Measurements from ENCODE around the gene FOXK1. TPM values are rescaled to one million over a fixed set of nuclear protein-coding genes. Genes with fewer than 3 reads are reported as not detected.

Gene FOXK1
- total RNA-seq, 4 donors from 2014 or later: 28.0 to 59.9 (median 34.2) TPM

DNA sequence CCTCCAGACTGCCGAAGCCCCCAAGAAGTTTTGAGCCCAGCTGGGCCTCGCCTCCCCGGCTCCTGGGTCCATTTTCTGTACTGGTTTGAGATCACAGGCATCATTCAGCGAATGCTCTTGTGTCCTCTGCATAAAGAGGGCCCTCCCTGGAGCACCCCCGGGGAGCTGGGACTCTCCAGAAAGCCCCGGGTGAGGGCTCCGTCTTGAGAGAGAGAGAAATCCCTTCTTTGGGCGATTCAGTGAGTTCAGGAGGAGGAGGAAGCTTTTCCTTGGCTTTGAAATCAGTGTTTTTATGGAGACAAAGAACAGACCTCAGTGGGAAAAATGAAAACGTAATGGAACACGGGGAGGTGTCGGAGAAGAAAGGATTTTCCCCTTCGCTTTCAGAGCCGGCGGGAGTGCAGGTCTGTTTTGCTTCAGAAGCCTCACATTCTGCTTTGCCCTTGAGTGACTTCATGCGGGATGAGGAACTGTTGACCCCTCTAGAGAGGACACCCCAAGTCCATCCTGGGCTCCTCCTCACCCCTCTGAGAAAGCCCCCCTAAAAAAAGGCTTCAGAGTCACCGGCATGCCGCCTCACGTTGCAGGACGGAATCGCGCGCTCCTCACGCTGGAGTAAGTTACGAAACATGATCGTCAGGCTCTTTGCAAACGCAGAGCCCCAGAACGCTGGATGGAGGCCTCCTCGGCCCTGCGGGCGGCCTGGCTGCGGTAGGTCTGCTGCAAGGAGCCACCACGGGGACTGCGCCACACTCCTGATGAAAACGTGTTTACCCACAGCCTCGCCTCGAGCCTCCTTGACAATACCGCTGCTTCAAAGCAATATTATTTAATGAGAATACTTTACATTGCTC, 84.8 kb downstream of the FOXK1 start:
- Histone ChIP-seq H3K36me3 (peaks cover 0 to 21% (median 11%) of the 10 kb centered on the region in 4 donors), H3K4me3 (peak overlapping the region in 3 of 4 donors; percentile 6 to 14 (median 12)), H3K27ac (peak overlapping the region; percentile 82 to 94 (median 88)), H3K4me1 (peaks cover 0 to 18% (median 8%) of the 10 kb centered on the region in 4 donors), H3K9me3 (no peaks in the 10 kb centered on the region), H3K27me3 (no peaks in the 10 kb centered on the region)
- in situ Hi-C loops (cut with MboI; ENCODE audit: low pct_ligation_motif_present in 1 of 4, low pct_unique_long_range_greater_than_20kb in 1 of 4, low sequenced_read_pairs in 3 of 4): loop anchor here in 2 of 4 donors (25.0 kb wide), 1 partner anchor 155 kb away; no protein-coding TSS in a partner anchor
- TF ChIP-seq POLR2A (IDR thresholded peaks at IDR 0.05) (no peak), EP300 (IDR thresholded peaks at IDR 0.05; ENCODE audit: low read depth) (peak; percentile 35), CTCF (IDR thresholded peaks at IDR 0.05) (no peak), POLR2AphosphoS5 (IDR thresholded peaks at IDR 0.05) (peak; percentile 28 to 61 (median 33))
- WGBS, 2 donors (ENCODE audit: low coverage in 1 of 2): 52 to 80% methylated on average over 8 to 37 of the region's 37 CpGs
- peak; percentile 32 for DNase-seq
- intact Hi-C loops (cut with DNase I; ENCODE audit: low total_unique reads): no loop called here

GRCh38 chr7:4768597-4769569, 86.8 kb downstream of the FOXK1 start:
- peaks cover 0 to 18% (median 8%) of the 10 kb centered on the region in 4 donors for H3K4me1 ChIP-seq
- WGBS, 2 donors (ENCODE audit: low coverage in 1 of 2): 85 to 91% methylated on average over 10 to 27 of the region's 27 CpGs
- peak overlapping the region in 2 of 4 donors; percentile 12 to 15 for H3K4me3 ChIP-seq
- H3K9me3 ChIP-seq: no peaks in the 10 kb centered on the region
- H3K27ac ChIP-seq: peak overlapping the region; percentile 58 to 90 (median 80)
- intact Hi-C loops (cut with DNase I; ENCODE audit: low total_unique reads): no loop called here
- H3K27me3 ChIP-seq: no peaks in the 10 kb centered on the region
- in situ Hi-C loops (cut with MboI; ENCODE audit: low pct_ligation_motif_present in 1 of 4, low pct_unique_long_range_greater_than_20kb in 1 of 4, low sequenced_read_pairs in 3 of 4): loop anchor here in 2 of 4 donors (25.0 kb wide), 1 partner anchor 157 kb away; no protein-coding TSS in a partner anchor
- no peak for TF ChIP-seq CTCF (IDR thresholded peaks at IDR 0.05)
- TF ChIP-seq EP300 (IDR thresholded peaks at IDR 0.05; ENCODE audit: low read depth): no peak
- DNase-seq: no peak
- H3K36me3 ChIP-seq: peaks cover 0 to 1% (median under 1%) of the 10 kb centered on the region in 4 donors

GRCh38 chr7:4769761-4770160, 87.7 kb downstream of the FOXK1 start:
- H3K9me3 ChIP-seq: no peaks in the 10 kb centered on the region
- in situ Hi-C loops (cut with MboI; ENCODE audit: low pct_ligation_motif_present in 1 of 4, low pct_unique_long_range_greater_than_20kb in 1 of 4, low sequenced_read_pairs in 3 of 4): loop anchor here in 2 of 4 donors (25.0 kb wide), 1 partner anchor 157 kb away; no protein-coding TSS in a partner anchor
- no peak for DNase-seq
- 46 to 54% methylated on average over 6 to 7 of the region's 7 CpGs for WGBS, 2 donors (ENCODE audit: low coverage in 1 of 2)
- H3K36me3 ChIP-seq: no peaks in the 10 kb centered on the region
- TF ChIP-seq POLR2A (IDR thresholded peaks at IDR 0.05) (no peak), POLR2AphosphoS5 (IDR thresholded peaks at IDR 0.05) (no peak), CTCF (IDR thresholded peaks at IDR 0.05) (no peak), EP300 (IDR thresholded peaks at IDR 0.05; ENCODE audit: low read depth) (no peak)
- no peak overlapping the region for H3K4me3 ChIP-seq
- H3K27ac ChIP-seq: peak overlapping the region; percentile 58 to 90 (median 80)
- no peaks in the 10 kb centered on the region for H3K27me3 ChIP-seq
- intact Hi-C loops (cut with DNase I; ENCODE audit: low total_unique reads): no loop called here
- peaks cover 8 to 23% (median 15%) of the 10 kb centered on the region in 4 donors for H3K4me1 ChIP-seq

Data from transverse colon (tissue), 4 donors.